Breast epithelium (tissue), 4 donors: ENCODE results near the gene SPANXC. TPM values are rescaled to one million over a fixed set of nuclear protein-coding genes. Genes with fewer than 3 reads are reported as not detected.

ENCODE experiments used
- DNase-seq, 2 donors: peaks; one replicate each; pipeline ENCODE4 v3.0.0-alpha.2; 2019; ENCODE audit warnings: low spot score in 2 of 2
- H3K27ac ChIP-seq, 2 donors: fragments of 200-600 bp; sonication (generic) in 1 of 2; one replicate each; pipeline ENCODE4 v1.5.1; 2016 to 2019; ENCODE audit warnings: mild to moderate bottlenecking in 1 of 2
- H3K27me3 ChIP-seq, 2 donors: fragments of 200-600 bp; sonication (generic) in 1 of 2; one replicate each; pipeline versions ENCODE4 v1.5.1 to v1.6.0; 2017 to 2019; ENCODE audit warnings: control low read depth in 1 of 2, mild to moderate bottlenecking in 1 of 2
- H3K36me3 ChIP-seq: fragments of 200-600 bp; one replicate; pipeline ENCODE4 v1.5.1; 2019
- H3K4me1 ChIP-seq, 2 donors: fragments of 200-600 bp; sonication (generic); one replicate each; pipeline ENCODE4 v1.5.1; 2016 to 2019; ENCODE audit warnings: control low read depth in 1 of 2
- H3K4me3 ChIP-seq, 3 donors: fragments of 200-600 bp; sonication (generic); 1 replicate in 2 of 3; 2 replicates in 1 of 3; pipeline ENCODE4 v1.5.1; 2016 to 2019; ENCODE audit warnings: mild to moderate bottlenecking in 3 of 3, moderate library complexity in 2 of 3
- H3K9me3 ChIP-seq, 2 donors: fragments of 200-600 bp; sonication (generic) in 1 of 2; one replicate each; pipeline ENCODE4 v1.5.1; 2016 to 2019; ENCODE audit warnings: control low read depth in 1 of 2
- POLR2A ChIP-seq: fragments of 450-650 bp; IDR thresholded peaks from one replicate; pipeline ENCODE4 v1.6.1; 2016; ENCODE audit warnings: antibody characterized with exemption, mild to moderate bottlenecking, moderate library complexity
- POLR2AphosphoS5 ChIP-seq, 3 donors: sonication (generic); formaldehyde crosslinking; IDR thresholded peaks; one replicate each; pipeline ENCODE4 v1.6.1; 2017; ENCODE audit warnings: antibody characterized with exemption in 3 of 3
- intact Hi-C: fragments of 100-400 bp; cut with DNase I; formaldehyde crosslinking; loops from one replicate; pipeline ENCODE4 v1.15.1; 2023; ENCODE audit warnings: low total_unique reads
- total RNA-seq, 3 donors: library from RNA; depleted of rRNA; stranded (reverse); fragments of >200 nt; gene quantifications; one replicate each; pipeline ENCODE4 v1.1.0, GENCODE V29; 2016
- TF ChIP-seq, protein P1 (sequence below), 3 donors: fragments of 450-650 bp; IDR thresholded peaks; one replicate each; pipeline ENCODE4 v1.5.1; 2016 to 2017; ENCODE audit warnings: antibody characterized with exemption in 3 of 3, mild to moderate bottlenecking in 3 of 3, moderate library complexity in 3 of 3

The SPANXC gene
- total RNA-seq, 3 donors from 2014 or later = not detected

DNA sequence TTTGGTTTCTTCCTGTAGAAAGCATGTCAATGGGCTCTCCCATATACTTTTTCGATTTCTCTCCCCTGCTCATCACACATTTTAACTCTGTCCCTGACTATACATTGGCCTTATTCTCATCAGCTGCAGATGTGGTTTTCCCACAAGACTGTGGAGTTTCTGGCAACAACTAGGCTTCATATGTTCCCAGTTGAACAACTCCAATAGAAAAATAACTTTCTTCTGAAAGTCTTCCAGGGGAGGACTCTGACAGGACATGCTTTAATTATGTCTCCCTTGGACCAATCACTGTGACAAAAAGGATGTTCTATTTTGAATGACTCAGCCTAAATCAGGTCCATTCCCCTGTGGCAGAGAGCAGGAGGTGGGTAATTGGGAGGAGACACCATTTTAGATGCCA, 28.1 kb downstream of the SPANXC start:
- no peak for TF ChIP-seq POLR2AphosphoS5 (IDR thresholded peaks at IDR 0.05)
- TF ChIP-seq, protein P1, sequence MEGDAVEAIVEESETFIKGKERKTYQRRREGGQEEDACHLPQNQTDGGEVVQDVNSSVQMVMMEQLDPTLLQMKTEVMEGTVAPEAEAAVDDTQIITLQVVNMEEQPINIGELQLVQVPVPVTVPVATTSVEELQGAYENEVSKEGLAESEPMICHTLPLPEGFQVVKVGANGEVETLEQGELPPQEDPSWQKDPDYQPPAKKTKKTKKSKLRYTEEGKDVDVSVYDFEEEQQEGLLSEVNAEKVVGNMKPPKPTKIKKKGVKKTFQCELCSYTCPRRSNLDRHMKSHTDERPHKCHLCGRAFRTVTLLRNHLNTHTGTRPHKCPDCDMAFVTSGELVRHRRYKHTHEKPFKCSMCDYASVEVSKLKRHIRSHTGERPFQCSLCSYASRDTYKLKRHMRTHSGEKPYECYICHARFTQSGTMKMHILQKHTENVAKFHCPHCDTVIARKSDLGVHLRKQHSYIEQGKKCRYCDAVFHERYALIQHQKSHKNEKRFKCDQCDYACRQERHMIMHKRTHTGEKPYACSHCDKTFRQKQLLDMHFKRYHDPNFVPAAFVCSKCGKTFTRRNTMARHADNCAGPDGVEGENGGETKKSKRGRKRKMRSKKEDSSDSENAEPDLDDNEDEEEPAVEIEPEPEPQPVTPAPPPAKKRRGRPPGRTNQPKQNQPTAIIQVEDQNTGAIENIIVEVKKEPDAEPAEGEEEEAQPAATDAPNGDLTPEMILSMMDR (IDR thresholded peaks at IDR 0.05) = no peak
- no peak for TF ChIP-seq POLR2A
- DNase-seq = no peak
- Histone ChIP-seq H3K27ac (no peak overlapping the region), H3K4me3 (no peak overlapping the region), H3K9me3 (no peaks in the 10 kb centered on the region), H3K27me3 (peaks cover 0 to 4% of the 10 kb centered on the region in 2 donors), H3K4me1 (no peaks in the 10 kb centered on the region), H3K36me3 (no peaks in the 10 kb centered on the region)
- intact Hi-C loops = no loop called here

DNA sequence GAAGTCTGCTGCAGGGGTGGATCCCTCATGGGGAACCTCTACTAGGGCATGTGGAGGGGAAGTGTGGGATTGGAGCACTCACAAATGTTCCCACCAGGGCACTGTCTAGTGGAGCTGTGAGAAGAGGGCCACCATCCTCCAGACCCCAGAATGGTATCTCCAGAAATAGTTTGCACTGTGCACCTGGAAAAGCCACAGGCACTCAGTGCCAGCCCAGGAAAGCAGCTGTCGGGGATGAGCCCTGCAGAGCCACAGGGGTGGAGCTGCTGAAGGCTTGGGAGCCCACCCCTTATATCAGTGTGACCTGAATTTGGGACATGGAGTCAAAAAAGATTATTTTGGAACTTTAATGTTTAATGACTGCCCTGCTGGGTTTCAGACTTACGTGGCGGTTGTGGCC, 40.4 kb downstream of the SPANXC start:
- Histone ChIP-seq H3K27me3 (peaks cover 0 to 3% of the 10 kb centered on the region in 2 donors), H3K27ac (no peak overlapping the region), H3K36me3 (no peaks in the 10 kb centered on the region), H3K4me3 (no peak overlapping the region), H3K9me3 (no peaks in the 10 kb centered on the region), H3K4me1 (no peaks in the 10 kb centered on the region)
- TF ChIP-seq POLR2A (no peak), POLR2AphosphoS5 (IDR thresholded peaks at IDR 0.05) (no peak)
- TF ChIP-seq, protein P1 (IDR thresholded peaks at IDR 0.05) = no peak
- intact Hi-C loops = no loop called here
- no peak for DNase-seq

Other genes with a start within 250 kb of the SPANXC start
- gene SPANXB1, start 239.9 kb downstream of the SPANXC start, total RNA-seq = not detected
- 1 to 10 TPM; 3.9 to 9.4 (median 4.5) TPM for gene LDOC1, start 65.4 kb downstream of the SPANXC start, total RNA-seq